Epithelial cell of prostate (primary cell): ENCODE measurements around the gene SPDYE2.
A peak's percentile ranks its signal among the peaks of the same experiment; 100 is the strongest.
"Not testable (repeated sequence)": the region's sequence is repeated elsewhere in the genome, so short reads cannot be mapped to it uniquely, and the experiment has no call there.

Source experiments
- DNase-seq: peaks from one replicate; pipeline ENCODE4 v3.0.0-alpha.2; 2011; ENCODE audit warnings: low read depth, low spot score
- H3K27ac ChIP-seq: fragments of 450-650 bp; 2 replicates; pipeline ENCODE4 v1.5.1; 2017; ENCODE audit warnings: mild to moderate bottlenecking

SPDYE2 gene

DNA sequence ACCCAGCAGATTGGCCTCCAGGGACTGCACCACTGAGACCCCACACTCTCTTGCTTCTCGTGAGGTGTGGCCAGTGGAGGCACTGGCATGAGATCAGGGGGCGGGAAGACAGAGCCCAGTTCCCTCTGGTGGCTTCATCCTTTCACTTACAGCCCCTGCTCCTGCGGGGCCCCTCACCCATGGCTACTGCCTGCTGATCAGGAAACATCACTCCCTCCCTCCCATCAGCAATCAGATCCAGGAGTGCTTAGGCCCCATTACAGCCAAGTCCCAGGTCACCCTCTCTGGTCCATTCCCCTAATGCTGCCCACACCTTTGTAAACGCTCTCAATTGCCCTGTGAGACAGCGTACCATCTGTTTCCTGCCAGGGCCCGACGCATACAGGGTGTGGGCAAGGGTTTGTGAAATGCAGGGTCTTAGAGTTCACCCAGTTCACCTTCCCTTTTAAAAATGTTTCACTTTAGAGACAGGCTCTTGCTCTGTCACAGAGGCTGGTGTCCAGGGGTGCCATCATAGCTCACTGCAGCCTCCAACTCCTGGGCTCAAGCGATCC is 15.9 kb upstream of the SPDYE2 start:
- H3K27ac ChIP-seq, DNase-seq: not testable (repeated sequence)

DNA sequence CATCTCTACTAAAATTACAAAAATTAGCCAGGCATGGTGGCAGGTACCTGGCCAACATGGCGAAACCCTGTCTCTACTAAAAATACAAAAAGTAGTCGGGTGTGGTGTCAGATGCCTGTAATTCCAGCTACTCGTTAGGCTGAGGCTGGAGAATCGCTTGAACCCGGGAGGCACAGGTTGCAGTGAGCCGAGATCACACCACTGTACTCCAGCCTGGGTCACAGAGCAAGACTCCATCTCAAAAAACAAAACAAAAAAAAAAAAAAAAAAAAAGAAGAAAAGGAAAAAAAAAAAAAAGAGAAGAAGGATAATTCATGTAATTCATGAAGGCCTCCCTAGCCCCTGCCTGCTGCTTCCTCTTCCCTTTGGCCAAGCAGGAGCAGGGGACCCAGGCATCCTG is 10.4 kb upstream of the SPDYE2 start:
- not testable (repeated sequence) for DNase-seq, H3K27ac ChIP-seq

DNA sequence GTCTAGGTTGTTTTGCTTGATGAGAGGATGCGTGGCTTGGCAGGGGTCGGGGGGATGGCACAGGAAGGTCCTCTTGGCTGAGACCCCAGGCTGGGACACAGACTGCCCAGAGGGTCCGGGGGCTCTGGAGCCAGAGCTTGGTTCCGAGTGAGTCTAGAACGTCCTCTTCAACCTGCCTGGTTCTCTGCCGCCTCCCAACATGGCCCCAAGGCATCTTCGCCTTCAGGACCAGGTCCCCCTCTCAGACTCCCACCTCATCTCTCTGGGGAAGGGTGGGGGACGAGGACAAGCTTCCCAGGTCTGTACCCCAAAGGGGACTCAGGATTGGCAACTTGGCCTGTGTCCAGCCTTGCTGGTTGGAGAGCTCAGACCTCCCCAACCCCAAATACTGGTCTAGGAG is 8.9 kb upstream of the SPDYE2 start:
- not testable (repeated sequence) for DNase-seq, H3K27ac ChIP-seq

DNA sequence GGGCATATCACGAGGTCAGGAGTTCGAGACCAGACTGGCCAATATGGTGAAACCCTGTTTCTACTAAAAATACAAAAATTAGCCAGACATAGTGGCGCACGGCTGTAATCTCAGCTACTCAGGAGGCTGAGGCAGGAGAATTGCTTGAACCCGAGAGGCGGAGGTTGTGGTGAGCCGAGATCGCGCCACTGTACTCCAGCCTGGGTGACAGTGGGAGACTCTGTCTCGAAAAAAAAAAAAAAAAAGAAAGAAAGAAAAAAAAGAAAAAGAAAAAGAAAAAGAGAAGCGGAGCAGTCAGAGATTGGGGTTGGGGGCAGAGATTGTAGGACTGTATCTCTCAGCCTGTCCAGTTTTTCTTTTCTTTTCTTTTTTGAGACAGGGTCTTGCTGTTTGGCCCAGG is 8.3 kb upstream of the SPDYE2 start:
- DNase-seq, H3K27ac ChIP-seq: not testable (repeated sequence)

DNA sequence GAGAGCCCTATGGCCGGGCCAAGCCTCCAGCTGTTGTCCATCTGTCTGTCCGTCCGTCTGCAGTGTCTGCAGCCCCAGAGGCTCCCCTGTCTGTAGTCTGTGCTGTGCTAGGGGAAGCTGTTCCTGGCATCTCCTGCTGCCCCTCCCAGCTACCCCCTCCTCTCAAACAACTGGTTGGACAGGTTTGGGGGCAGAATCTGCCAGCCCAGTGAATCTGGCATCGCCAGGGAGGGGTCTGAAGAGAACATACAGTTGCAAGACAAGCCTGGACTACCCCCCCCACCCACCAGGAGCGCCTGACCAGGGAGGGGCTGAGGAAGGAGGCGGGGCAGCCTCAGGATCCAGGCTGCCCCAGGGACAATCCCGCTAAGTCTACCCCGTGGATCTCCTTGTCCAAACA is 7.4 kb upstream of the SPDYE2 start, which contains the start of gene UPK3BL2:
Gene UPK3BL2 (minus strand): TSS at position 101 of the 400 bp plus-strand sequence. CDS start 60 bp downstream, at position 41.
- H3K27ac ChIP-seq, DNase-seq: not testable (repeated sequence)

DNA sequence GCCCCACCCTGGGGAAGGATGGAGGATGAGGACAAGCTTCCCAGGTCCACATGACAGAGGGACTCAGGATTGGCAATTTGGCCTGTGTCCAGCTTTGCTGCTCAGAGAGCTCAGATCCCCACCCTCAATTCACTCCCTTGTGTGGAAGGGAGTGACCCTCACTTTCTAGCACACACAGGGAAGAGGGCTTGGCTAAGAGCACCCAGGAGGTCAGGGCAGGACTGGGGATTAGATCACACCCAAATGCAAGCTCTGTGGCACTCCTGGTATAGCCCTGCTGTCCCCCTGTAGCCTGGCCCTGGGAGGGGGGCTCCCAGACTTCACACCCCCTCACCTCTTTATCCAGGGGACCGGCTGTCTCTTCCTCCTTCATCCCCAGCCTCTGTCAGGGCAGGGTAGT is 6.7 kb upstream of the SPDYE2 start:
- H3K27ac ChIP-seq, DNase-seq: not testable (repeated sequence)

DNA sequence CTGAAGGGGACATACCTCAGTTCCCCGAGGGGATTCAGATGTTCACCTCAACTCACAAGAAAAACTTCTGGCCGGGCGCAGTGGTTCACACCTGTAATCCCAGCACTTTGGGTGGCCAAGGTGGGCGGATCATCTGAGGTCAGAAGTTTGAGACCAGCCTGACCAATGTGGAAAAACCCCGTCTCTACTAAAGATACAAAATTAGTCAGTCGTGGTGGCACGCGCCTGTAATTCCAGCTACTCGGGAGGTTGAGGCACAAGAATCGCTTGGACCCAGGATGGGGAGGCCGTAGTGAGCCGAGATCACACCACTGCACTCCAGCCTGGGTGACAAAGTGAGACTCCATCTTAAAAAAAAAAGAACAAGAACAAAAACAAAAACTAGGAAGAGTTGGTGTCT is 5.7 kb upstream of the SPDYE2 start:
- H3K27ac ChIP-seq, DNase-seq: not testable (repeated sequence)

DNA sequence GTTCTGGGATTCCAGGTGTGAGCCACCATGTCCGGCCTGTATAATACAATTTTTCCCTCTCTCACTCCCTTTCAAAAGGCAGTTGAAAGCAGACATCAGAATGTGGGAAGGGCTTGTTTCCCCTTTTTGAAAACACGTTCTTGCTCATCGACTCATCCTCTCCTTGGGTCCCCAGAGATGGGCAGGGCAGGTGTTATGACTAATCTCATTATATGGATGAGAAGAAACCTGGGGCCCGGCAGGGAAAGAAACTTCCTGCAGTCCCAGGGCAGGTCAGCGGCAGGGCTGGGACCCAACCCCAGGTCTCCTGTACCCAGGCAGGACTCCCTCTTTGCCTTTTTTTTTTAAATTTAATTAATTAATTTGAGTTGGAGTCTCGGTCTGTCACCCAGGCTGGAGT is 4.7 kb upstream of the SPDYE2 start:
- H3K27ac ChIP-seq, DNase-seq: not testable (repeated sequence)

DNA sequence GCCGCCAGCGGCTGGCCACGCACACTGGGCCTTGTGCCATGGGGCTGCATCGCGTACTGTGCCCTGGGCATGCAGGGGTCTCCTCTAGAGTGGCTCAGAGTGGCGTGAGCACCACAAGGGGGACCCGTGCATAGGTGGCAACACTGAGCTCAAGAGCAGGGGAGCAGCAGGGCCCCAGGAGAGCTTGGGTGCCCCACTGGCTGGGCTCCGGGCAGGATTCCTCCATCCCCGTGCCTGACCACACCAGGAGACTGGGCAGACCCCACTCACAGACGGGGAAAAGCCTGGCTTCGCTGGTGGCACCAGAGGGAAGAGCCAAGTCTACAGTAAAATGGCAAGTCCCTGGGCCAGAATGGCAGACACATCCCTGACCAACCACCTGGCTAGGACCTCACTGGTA is 17.6 kb downstream of the SPDYE2 start:
- DNase-seq, H3K27ac ChIP-seq: not testable (repeated sequence)

DNA sequence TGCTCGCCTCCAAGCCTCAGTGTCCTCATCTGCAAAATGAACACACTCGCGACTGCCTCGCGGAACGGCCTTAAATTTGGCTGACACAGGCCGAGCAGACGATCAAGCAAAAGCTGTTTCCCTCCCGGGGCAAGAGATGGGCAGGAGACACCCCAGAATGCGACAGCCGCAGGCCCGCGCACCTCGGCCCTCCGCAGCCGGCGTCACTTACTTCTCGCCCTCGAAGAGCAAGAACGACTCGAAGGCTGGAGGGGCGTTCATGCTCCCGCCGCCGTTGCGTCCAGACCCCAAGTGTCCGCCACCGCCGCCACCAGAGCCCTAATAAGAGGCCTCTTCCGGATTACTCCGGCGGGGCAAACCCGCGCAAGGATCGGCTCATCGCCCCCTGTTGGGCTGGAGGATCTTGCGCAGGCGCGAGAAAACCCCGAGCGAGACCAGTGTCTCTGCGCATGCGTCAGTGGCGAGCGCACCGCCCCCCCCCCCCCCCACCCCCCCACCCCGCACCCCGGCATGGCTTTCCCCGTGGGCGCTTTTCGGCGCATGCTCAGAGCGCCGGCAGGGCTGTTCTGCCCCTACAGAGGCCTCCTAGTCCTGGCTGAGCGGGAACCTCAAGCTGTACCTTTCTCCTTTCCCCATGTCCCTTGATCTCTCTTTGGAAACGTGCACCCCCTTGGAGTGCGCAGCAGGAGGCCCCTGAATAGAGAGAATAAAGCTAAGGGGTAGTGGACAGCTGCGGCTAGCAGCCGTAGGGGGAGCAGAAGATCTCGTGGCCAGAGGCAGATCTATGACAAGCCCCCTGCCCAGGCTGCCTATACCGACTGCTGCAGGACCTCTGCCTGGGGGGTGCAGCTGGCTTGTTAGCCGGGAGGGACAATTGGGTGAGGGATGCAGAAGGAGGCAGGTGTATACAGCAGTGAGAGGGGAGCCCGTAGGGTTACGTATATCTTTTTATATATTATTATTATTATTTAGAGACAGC is 21.5 kb downstream of the SPDYE2 start, which contains the start of gene POLR2J3:
Gene POLR2J3 (minus strand): TSS at position 323 of the 979 bp plus-strand sequence. CDS start 62 bp downstream, at position 261.
- not testable (repeated sequence) for H3K27ac ChIP-seq
- DNase-seq: peak; percentile 3

DNA sequence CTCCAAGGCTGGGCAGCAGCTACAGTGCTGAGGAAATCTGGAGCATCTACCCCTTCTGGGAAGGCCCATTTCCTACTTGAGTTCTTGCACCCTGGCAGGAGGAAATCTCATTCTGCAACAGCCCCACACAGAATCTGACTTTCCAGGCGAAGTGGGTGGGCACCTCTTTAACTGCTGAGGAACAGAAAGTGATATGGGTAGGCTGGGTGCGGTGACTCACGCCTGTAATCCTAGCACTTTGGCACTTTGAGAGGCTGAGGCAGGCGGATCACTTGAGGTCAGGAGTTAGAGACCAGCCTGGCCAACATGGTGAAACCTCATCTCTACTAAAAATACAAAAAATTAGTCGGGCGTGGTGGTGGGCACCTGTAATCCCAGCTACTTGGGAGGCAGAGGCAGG is 23.6 kb downstream of the SPDYE2 start:
- not testable (repeated sequence) for DNase-seq, H3K27ac ChIP-seq

DNA sequence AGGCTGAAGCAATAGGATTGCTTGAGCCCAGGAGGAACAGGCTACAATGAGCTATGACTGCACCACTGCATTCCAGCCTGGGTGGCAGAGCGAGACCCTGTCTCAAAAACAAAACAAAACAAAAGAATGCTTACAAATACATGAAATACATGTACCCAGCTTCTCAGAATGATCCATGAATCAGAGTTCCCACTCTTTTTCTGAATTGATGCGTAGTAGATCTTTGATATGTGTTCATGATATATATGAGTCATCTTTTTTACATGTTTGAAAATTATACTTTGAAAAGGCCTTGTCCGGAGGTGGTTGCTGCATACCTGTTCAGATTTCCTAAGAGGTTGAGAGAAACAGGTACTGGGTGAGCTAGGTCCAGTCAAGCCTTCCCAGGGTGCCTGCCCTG is 25.3 kb downstream of the SPDYE2 start:
- not testable (repeated sequence) for H3K27ac ChIP-seq, DNase-seq

DNA sequence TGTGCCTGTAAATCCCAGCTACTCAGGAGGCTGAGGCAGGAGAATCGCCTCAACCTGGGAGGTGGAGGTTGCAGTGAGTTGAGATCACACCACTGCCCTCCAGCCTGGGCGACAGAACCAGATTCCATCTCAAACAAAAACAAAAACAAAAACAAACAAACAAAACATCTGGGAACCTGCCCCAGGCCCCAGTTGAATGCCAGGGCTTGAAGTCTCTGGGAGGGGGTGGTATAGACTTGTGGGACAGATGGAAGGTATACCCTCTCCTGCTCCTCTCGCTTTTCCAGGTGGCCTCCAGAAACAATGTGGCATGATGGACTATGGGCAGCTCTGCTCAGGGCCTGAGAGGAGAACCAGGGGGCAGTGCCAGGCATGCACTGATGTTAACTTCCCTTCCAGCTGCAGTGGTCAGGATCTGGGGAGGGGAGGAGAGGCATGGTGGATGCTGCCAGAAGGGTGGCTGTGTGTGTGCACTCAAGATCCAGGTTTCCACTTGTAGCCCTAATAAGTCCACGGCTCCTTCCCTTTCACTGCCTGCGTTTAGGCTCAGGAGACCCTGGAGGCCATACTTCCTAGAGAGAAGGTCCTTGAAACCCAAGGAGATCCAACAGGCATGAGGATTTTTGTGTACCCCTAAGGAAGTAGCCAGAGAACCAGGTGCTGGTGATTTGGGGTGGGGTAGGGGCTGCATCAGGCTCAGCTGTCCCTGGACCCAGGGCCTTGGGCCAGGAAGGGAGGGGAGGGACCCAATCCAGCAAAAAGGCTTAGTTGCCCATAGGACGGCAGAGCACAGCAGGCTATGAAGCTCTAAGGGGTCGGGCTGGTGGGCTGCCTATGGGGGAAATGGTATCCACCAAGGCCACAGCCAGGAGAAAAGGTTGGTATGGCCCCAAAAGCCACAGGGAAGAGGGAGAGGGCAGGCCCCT is 26.6 kb downstream of the SPDYE2 start:
- DNase-seq, H3K27ac ChIP-seq: not testable (repeated sequence)

DNA sequence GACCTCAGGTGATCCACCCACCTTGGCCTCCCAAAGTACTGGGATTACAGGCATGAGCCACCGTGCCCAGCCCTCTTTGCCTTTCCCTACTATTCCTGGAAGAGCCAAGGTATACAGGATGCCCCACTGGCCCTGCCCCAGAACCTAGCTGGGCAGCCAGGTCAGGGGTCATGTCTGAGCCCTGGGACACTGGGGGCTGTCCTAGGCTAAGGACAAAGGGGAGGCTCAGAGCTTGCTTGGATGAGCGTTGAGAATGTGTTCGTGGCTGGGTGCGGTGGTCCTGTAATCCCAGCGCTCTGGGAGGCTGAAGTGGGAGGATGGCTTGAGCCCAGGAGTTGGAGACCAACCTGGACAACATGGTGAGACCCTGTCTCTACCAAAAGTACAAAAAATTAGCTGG is 27.5 kb downstream of the SPDYE2 start:
- H3K27ac ChIP-seq, DNase-seq: not testable (repeated sequence)

DNA sequence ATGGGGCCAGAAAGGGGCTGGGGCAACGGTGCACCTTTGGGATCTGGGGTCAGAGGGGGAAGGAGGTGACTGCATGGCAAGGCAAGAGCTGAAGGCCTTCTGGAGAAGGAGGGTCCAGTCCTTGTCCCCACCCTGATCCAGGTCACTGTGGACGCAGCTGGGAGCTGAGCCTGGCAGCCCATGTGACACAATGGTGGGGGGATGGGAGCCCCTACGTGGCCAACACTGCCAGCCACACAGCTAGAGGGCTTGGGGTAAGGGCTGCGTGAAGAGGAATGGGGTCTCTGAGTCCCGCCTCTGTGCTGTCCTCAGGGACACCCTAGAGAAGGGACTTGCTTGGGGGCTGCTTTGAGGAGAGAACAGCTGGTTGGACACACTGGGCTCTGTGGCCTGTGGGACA is 30.7 kb downstream of the SPDYE2 start:
- not testable (repeated sequence) for DNase-seq, H3K27ac ChIP-seq

DNA sequence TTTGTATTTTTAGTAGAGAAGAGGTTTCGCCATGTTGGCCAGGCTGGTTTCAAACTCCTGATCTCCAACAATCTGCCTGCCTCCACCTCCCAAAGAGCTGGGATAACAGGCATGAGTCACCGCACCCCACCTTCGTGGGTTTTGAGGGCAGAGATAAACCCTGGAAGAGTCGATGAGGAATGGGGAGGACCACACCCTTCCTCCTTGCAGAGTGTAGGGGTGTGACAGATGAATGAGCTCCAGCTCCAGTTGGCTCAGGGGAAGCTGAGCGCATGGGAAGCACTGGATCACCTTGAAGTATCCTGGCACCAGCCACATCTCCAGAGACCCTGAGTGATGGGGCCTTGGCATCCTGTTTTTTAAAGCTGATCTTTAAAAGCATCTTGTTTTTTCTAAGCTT is 32.5 kb downstream of the SPDYE2 start:
- DNase-seq, H3K27ac ChIP-seq: not testable (repeated sequence)

DNA sequence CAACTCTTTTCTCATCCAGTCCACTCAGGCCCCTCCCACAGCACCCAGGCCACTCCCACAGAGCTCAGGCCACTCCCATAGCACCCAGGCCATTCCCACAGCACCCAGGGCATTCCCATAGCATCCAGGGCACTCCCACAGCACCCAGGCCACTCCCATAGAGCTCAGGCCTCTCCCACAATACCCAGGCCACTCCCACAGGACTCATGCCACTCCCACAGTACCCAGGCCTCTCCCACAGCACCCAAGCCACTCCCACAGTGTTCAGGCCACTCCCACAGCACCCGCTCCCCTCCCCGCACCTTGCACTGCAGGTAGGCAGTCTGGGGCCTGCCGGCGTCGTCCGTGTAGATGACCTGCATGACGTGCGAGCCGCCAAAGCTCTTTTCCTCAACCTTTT is 38.8 kb downstream of the SPDYE2 start:
- DNase-seq, H3K27ac ChIP-seq: not testable (repeated sequence)

DNA sequence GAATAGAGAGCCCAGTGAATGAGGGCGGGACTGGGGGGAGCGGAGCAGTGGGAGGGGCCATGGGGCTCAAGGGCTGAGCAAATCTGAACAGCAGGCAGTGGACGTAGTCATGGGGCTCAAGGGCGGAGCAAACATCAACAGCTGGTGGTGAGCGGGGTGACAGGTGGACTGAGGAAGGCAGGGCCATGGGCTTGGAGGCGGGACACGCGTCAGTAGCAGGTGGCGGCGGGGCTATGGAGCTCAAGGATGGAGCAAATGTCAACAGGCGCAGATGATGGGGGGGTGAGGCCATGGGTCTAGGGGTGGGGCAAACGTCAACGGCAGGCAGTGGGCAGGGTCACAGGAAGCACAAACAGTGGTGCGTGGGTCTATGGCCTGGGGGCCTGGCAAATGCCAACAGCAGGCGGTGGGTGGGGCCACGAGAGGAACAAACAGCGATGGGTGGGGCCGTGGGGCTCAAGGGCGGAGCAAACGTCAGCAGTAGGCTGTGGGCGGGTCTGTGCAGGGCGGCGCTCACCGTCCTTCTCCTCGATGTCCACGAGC is 41.5 kb downstream of the SPDYE2 start:
- H3K27ac ChIP-seq, DNase-seq: not testable (repeated sequence)

DNA sequence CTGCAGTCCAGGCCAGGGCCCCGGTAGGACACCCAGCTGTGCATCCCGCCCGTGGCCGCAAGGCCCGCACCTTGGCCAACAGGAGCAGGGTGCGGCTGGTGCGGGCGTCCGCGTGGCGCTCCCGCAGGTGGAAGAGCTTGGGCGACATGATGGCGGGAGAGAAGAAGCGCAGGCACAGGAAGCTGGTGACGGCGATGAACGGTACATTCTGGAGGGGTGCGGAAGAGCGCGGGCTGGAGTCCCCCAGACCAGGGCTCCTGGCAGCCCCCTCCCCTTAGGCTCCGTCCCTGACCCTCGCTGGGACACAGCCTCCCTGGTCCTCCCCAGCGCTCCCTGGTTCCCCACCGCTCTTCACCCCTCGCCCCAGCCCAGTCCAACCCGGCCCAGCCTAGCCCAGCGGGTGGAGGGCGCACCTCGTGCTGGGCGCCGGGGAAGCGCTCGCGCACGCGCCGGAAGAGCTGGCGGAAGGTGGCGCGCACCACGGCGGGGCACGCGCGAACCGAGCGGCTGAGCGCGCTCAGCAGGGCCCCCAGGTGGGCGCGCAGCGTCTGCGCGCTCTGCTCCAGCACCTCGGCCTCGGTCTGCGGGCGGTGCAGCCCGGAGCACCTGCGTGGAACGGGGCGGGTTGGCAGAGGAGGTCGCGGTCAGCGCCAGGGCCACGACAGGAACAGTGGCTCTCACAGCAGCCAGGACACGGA is 42.8 kb downstream of the SPDYE2 start:
- DNase-seq, H3K27ac ChIP-seq: not testable (repeated sequence)
